Liver (tissue), 9 donors: ENCODE results near the gene FPR3. TPM values are rescaled to one million over a fixed set of nuclear protein-coding genes. Genes with fewer than 3 reads are reported as not detected.

ENCODE experiments used
- DNase-seq: peaks from one replicate; pipeline ENCODE4 v3.0.0-alpha.2; 2017; ENCODE audit warnings: low spot score
- H3K27ac ChIP-seq, 2 donors: one replicate each; pipeline ENCODE4 v1.7.0; 2013; ENCODE audit warnings: inconsistent platforms in 2 of 2, low read length in 2 of 2, control low read depth in 1 of 2, low read depth in 1 of 2, mild to moderate bottlenecking in 1 of 2
- H3K27me3 ChIP-seq, 4 donors: one replicate each; pipeline versions ENCODE4 v1.6.1 to v1.7.0; 2013; ENCODE audit warnings: low read length in 3 of 4, inconsistent platforms in 1 of 4, mild to moderate bottlenecking in 1 of 4, moderate library complexity in 1 of 4; ENCODE audit not compliant: control insufficient read depth in 4 of 4, insufficient read depth in 4 of 4
- H3K36me3 ChIP-seq, 4 donors: one replicate each; pipeline versions ENCODE4 v1.6.1 to v1.7.0; 2013; ENCODE audit warnings: low read length in 3 of 4, mild to moderate bottlenecking in 3 of 4, low read depth in 1 of 4, moderate library complexity in 1 of 4; ENCODE audit not compliant: control insufficient read depth in 4 of 4, insufficient read depth in 3 of 4
- H3K4me1 ChIP-seq, 4 donors: one replicate each; pipeline versions ENCODE4 v1.6.1 to v1.7.0; 2013; ENCODE audit warnings: low read length in 3 of 4, mild to moderate bottlenecking in 3 of 4, moderate library complexity in 1 of 4; ENCODE audit not compliant: control insufficient read depth in 4 of 4, insufficient read depth in 4 of 4
- H3K4me3 ChIP-seq, 3 donors: one replicate each; pipeline versions ENCODE4 v1.6.1 to v1.7.0; 2013; ENCODE audit warnings: low read length in 3 of 3, control low read depth in 1 of 3, low read depth in 1 of 3, mild to moderate bottlenecking in 1 of 3
- H3K9ac ChIP-seq, 2 donors: one replicate each; pipeline ENCODE4 v1.7.0; 2013; ENCODE audit warnings: low read length in 2 of 2, mild to moderate bottlenecking in 2 of 2, moderate library complexity in 2 of 2, control low read depth in 1 of 2, low read depth in 1 of 2
- H3K9me3 ChIP-seq, 4 donors: one replicate each; pipeline versions ENCODE4 v1.6.1 to v1.7.0; 2013; ENCODE audit warnings: low read length in 3 of 4; ENCODE audit not compliant: control insufficient read depth in 4 of 4
- EGR1 ChIP-seq, 2 donors: IDR thresholded peaks; 2 replicates each; pipeline ENCODE4 v1.6.1; 2016 to 2018; ENCODE audit warnings: antibody characterized with exemption in 2 of 2, low read depth in 2 of 2
- FOXA1 ChIP-seq: IDR thresholded peaks from 2 replicates; pipeline ENCODE4 v1.6.1; 2016; ENCODE audit warnings: antibody characterized with exemption
- FOXA2 ChIP-seq: IDR thresholded peaks from 2 replicates; pipeline ENCODE4 v1.6.1; 2016; ENCODE audit warnings: antibody characterized with exemption
- GABPA ChIP-seq, 2 donors: IDR thresholded peaks in 1 of 2; conservative IDR thresholded peaks in 1 of 2; 2 replicates each; pipeline ENCODE4 v1.6.1; 2016; ENCODE audit warnings: antibody characterized with exemption in 2 of 2, mild to moderate bottlenecking in 1 of 2, moderate library complexity in 1 of 2
- HNF4A ChIP-seq, 2 donors: conservative IDR thresholded peaks; 2 replicates each; pipeline ENCODE4 v1.6.1; 2016; ENCODE audit warnings: antibody characterized with exemption in 2 of 2, mild to moderate bottlenecking in 2 of 2
- HNF4G ChIP-seq: IDR thresholded peaks from 2 replicates; pipeline ENCODE4 v1.6.1; 2016; ENCODE audit warnings: antibody characterized with exemption
- JUND ChIP-seq, 2 donors: IDR thresholded peaks; 2 replicates each; pipeline ENCODE4 v1.6.1; 2016; ENCODE audit warnings: antibody characterized with exemption in 2 of 2
- MAX ChIP-seq: IDR thresholded peaks from 2 replicates; pipeline ENCODE4 v1.6.1; 2016; ENCODE audit warnings: antibody characterized with exemption
- NR2F2 ChIP-seq: IDR thresholded peaks from 2 replicates; pipeline ENCODE4 v1.6.1; 2016; ENCODE audit warnings: antibody characterized with exemption
- RAD21 ChIP-seq, 2 donors: IDR thresholded peaks; 2 replicates each; pipeline ENCODE4 v1.6.1; 2016; ENCODE audit warnings: antibody characterized with exemption in 2 of 2, mild to moderate bottlenecking in 2 of 2
- RXRA ChIP-seq, 2 donors: IDR thresholded peaks; 2 replicates each; pipeline ENCODE4 v1.6.1; 2017 to 2018; ENCODE audit warnings: antibody characterized with exemption in 2 of 2, mild to moderate bottlenecking in 1 of 2
- SP1 ChIP-seq: IDR thresholded peaks from 2 replicates; pipeline ENCODE4 v1.6.1; 2018; ENCODE audit warnings: antibody characterized with exemption, mild to moderate bottlenecking
- TAF1 ChIP-seq: conservative IDR thresholded peaks from 2 replicates; pipeline ENCODE4 v1.6.1; 2016; ENCODE audit warnings: antibody characterized with exemption, mild to moderate bottlenecking
- YY1 ChIP-seq: IDR thresholded peaks from 2 replicates; pipeline ENCODE4 v1.6.1; 2016; ENCODE audit warnings: antibody characterized with exemption, mild to moderate bottlenecking
- WGBS: extraction: QIAGEN DNeasy Blood & Tissue Kit; methylation state at CpG from one replicate; pipeline ENCODE4 v1.1.7; 2013; 5-methylcytosine and 5-hydroxymethylcytosine counted together
- polyA plus RNA-seq, 2 donors: library from polyadenylated mRNA; stranded (reverse) in 1 of 2; unstranded in 1 of 2; fragments of 200-250 nt in 1 of 2; fragments of >200 nt in 1 of 2; fragmentation: Nextera tagmentation in 1 of 2; extraction: Ambion mirVana in 1 of 2; gene quantifications; one replicate each; pipeline versions ENCODE4 v1.2.1 to v1.2.3, GENCODE V29; 2013 to 2015
- total RNA-seq, 2 donors: library from RNA; depleted of rRNA; stranded (reverse); fragments of >200 nt; gene quantifications; one replicate each; pipeline ENCODE4 v1.2.3, GENCODE V29; 2014
- TF ChIP-seq, protein P1 (sequence below): IDR thresholded peaks from 2 replicates; pipeline ENCODE4 v1.6.1; 2016; ENCODE audit warnings: antibody characterized with exemption, mild to moderate bottlenecking
- TF ChIP-seq, protein P2 (sequence below): fragments of 150-350 bp; IDR thresholded peaks from 2 replicates; pipeline ENCODE4 v1.5.1; 2017; ENCODE audit warnings: improper control_type of control experiment, low read depth, low read length; ENCODE audit not compliant: missing input control
- TF ChIP-seq, protein P3 (sequence below): IDR thresholded peaks from 2 replicates; pipeline ENCODE4 v1.6.1; 2016; ENCODE audit warnings: antibody characterized with exemption
- TF ChIP-seq, protein P4 (sequence below): IDR thresholded peaks from 2 replicates; pipeline ENCODE4 v1.6.1; 2016; ENCODE audit warnings: antibody characterized with exemption
- donor health status: healthy.
- donor health status: healthy.
- donor health status: healthy.
- donor health status: healthy.
- donor health status: healthy.

Gene FPR3
- total and polyA plus RNA-seq, 4 donors, result 1.0 to 7.8 (median 4.1) TPM

GRCh38 chr19:51779703-51780102 is 15.3 kb upstream of the FPR3 start:
- no peaks in the 10 kb centered on the region for H3K27me3 ChIP-seq
- WGBS, result 52% methylated on average over 2 of the region's 2 CpGs
- H3K4me1 ChIP-seq, result no peaks in the 10 kb centered on the region
- no peak overlapping the region for H3K27ac ChIP-seq
- no peaks in the 10 kb centered on the region for H3K36me3 ChIP-seq
- DNase-seq, result no peak
- H3K4me3 ChIP-seq, result no peak overlapping the region
- TF ChIP-seq, protein P1, sequence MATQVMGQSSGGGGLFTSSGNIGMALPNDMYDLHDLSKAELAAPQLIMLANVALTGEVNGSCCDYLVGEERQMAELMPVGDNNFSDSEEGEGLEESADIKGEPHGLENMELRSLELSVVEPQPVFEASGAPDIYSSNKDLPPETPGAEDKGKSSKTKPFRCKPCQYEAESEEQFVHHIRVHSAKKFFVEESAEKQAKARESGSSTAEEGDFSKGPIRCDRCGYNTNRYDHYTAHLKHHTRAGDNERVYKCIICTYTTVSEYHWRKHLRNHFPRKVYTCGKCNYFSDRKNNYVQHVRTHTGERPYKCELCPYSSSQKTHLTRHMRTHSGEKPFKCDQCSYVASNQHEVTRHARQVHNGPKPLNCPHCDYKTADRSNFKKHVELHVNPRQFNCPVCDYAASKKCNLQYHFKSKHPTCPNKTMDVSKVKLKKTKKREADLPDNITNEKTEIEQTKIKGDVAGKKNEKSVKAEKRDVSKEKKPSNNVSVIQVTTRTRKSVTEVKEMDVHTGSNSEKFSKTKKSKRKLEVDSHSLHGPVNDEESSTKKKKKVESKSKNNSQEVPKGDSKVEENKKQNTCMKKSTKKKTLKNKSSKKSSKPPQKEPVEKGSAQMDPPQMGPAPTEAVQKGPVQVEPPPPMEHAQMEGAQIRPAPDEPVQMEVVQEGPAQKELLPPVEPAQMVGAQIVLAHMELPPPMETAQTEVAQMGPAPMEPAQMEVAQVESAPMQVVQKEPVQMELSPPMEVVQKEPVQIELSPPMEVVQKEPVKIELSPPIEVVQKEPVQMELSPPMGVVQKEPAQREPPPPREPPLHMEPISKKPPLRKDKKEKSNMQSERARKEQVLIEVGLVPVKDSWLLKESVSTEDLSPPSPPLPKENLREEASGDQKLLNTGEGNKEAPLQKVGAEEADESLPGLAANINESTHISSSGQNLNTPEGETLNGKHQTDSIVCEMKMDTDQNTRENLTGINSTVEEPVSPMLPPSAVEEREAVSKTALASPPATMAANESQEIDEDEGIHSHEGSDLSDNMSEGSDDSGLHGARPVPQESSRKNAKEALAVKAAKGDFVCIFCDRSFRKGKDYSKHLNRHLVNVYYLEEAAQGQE, result no peak
- TF ChIP-seq MAX, result no peak
- TF ChIP-seq NR2F2, result no peak
- no peak for TF ChIP-seq HNF4G
- TF ChIP-seq, protein P2, sequence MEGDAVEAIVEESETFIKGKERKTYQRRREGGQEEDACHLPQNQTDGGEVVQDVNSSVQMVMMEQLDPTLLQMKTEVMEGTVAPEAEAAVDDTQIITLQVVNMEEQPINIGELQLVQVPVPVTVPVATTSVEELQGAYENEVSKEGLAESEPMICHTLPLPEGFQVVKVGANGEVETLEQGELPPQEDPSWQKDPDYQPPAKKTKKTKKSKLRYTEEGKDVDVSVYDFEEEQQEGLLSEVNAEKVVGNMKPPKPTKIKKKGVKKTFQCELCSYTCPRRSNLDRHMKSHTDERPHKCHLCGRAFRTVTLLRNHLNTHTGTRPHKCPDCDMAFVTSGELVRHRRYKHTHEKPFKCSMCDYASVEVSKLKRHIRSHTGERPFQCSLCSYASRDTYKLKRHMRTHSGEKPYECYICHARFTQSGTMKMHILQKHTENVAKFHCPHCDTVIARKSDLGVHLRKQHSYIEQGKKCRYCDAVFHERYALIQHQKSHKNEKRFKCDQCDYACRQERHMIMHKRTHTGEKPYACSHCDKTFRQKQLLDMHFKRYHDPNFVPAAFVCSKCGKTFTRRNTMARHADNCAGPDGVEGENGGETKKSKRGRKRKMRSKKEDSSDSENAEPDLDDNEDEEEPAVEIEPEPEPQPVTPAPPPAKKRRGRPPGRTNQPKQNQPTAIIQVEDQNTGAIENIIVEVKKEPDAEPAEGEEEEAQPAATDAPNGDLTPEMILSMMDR, result no peak
- TF ChIP-seq JUND (IDR thresholded peaks at IDR 0.05), result no peak
- no peak for TF ChIP-seq EGR1 (IDR thresholded peaks at IDR 0.05; ENCODE audit: low read depth in 2 of 2)
- no peak for TF ChIP-seq FOXA2
- TF ChIP-seq, protein P3, sequence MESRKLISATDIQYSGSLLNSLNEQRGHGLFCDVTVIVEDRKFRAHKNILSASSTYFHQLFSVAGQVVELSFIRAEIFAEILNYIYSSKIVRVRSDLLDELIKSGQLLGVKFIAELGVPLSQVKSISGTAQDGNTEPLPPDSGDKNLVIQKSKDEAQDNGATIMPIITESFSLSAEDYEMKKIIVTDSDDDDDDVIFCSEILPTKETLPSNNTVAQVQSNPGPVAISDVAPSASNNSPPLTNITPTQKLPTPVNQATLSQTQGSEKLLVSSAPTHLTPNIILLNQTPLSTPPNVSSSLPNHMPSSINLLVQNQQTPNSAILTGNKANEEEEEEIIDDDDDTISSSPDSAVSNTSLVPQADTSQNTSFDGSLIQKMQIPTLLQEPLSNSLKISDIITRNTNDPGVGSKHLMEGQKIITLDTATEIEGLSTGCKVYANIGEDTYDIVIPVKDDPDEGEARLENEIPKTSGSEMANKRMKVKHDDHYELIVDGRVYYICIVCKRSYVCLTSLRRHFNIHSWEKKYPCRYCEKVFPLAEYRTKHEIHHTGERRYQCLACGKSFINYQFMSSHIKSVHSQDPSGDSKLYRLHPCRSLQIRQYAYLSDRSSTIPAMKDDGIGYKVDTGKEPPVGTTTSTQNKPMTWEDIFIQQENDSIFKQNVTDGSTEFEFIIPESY, result no peak
- no peak for TF ChIP-seq YY1
- TF ChIP-seq TAF1, result no peak
- no peak for TF ChIP-seq FOXA1
- no peak for TF ChIP-seq SP1
- no peak for TF ChIP-seq GABPA (IDR thresholded peaks at IDR 0.05 in 1 of 2, conservative IDR thresholded peaks at IDR 0.05 in 1 of 2)
- TF ChIP-seq HNF4A (conservative IDR thresholded peaks at IDR 0.05), result no peak
- no peak overlapping the region for H3K9ac ChIP-seq
- H3K9me3 ChIP-seq, result peaks cover 0 to 3% (median 0%) of the 10 kb centered on the region in 4 donors

DNA sequence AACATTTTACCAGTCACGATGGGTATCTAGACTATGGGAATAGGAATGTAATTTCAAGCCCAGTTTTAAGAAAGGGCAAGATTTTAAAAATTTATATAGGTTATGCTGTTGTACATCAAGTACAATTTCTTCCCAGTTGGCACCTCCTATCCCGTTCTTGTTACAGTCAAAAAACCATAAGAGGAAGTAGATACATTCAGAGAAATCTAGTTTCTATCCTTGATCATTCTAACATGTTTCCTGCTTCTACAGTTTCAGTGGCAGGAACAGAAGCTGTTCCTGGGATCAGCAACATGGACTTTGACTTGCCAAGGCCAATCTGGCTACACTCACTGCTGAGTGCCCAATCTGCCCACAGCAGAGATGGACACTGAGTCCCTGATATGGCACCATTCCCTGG is 14.7 kb upstream of the FPR3 start:
- 28% methylated on average over 2 of the region's 2 CpGs for WGBS
- Histone ChIP-seq H3K9ac (no peak overlapping the region), H3K4me3 (no peak overlapping the region), H3K9me3 (peaks cover 0 to 3% (median 0%) of the 10 kb centered on the region in 4 donors), H3K27ac (no peak overlapping the region), H3K4me1 (no peaks in the 10 kb centered on the region), H3K36me3 (no peaks in the 10 kb centered on the region), H3K27me3 (no peaks in the 10 kb centered on the region)
- no peak for DNase-seq
- TF ChIP-seq FOXA2, result no peak
- no peak for TF ChIP-seq HNF4A (conservative IDR thresholded peaks at IDR 0.05)
- TF ChIP-seq, protein P4, sequence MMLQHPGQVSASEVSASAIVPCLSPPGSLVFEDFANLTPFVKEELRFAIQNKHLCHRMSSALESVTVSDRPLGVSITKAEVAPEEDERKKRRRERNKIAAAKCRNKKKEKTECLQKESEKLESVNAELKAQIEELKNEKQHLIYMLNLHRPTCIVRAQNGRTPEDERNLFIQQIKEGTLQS, result no peak
- no peak for TF ChIP-seq FOXA1
- no peak for TF ChIP-seq SP1
- no peak for TF ChIP-seq EGR1 (IDR thresholded peaks at IDR 0.05; ENCODE audit: low read depth in 2 of 2)
- no peak for TF ChIP-seq RAD21 (IDR thresholded peaks at IDR 0.05)
- no peak for TF ChIP-seq MAX
- TF ChIP-seq, protein P3, result no peak
- TF ChIP-seq, protein P2, result no peak
- TF ChIP-seq HNF4G, result no peak
- TF ChIP-seq GABPA (IDR thresholded peaks at IDR 0.05 in 1 of 2, conservative IDR thresholded peaks at IDR 0.05 in 1 of 2), result no peak
- no peak for TF ChIP-seq YY1
- no peak for TF ChIP-seq JUND (IDR thresholded peaks at IDR 0.05)
- no peak for TF ChIP-seq NR2F2
- TF ChIP-seq TAF1, result no peak
- no peak for TF ChIP-seq RXRA (IDR thresholded peaks at IDR 0.05)
